ENCODE measurements around the gene GADL1.

Gene GADL1

DNA sequence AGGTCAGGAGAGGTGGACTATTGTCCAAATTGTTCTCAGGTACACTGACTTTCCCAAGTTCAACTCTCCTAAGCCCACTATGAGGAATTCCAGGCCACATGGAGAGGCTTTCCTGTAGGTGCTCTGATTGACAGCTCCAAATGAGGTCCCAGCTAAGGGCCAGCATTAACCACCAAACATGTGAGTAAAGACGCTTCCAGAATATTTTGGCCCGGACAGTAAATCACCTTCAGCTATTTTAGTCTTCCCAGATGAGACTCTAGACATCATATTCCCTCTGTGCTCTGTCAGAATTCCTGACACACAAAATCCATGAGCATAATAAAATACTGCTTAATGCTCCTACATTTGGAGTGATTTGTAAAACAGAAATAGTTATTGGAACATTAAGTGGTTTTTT is 152.6 kb downstream of the GADL1 start:
- Histone ChIP-seq H3K36me3 (ENCODE audit: control insufficient read depth in 2 of 2, insufficient read depth in 1 of 2, low read length in 2 of 2) (no peaks in the 10 kb centered on the region), H3K9me3 (ENCODE audit: control insufficient read depth, insufficient read depth, low read depth, low read length) (no peaks in the 10 kb centered on the region), H3K27ac (ENCODE audit: extremely low read depth, low read depth, low read length) (no peak overlapping the region), H3K4me1 (ENCODE audit: control insufficient read depth, insufficient read depth, low read length) (no peaks in the 10 kb centered on the region), H3K4me3 (ENCODE audit: low read depth, low read length) (no peak overlapping the region)
- ChIA-PET CTCF (interaction anchor here (0.6 kb wide), 1 partner anchor 305 kb away, joined by 4 read pairs; no protein-coding TSS in a partner anchor), POLR2A (no interaction called here)
- TF ChIP-seq ZNF830 (tag by site-specific recombination; IDR thresholded peaks at IDR 0.05; ENCODE audit: low read depth) (no peak), ZSCAN23 (tag by site-specific recombination; IDR thresholded peaks at IDR 0.05) (no peak), ZNF664 (tag by site-specific recombination; IDR thresholded peaks at IDR 0.05) (no peak), KLF10 (tag by site-specific recombination; IDR thresholded peaks at IDR 0.05) (no peak), ZNF530 (tag by site-specific recombination; IDR thresholded peaks at IDR 0.05; ENCODE audit: low read depth) (no peak), SCRT2 (tag by site-specific recombination; IDR thresholded peaks at IDR 0.05) (no peak), GFI1B (tag by site-specific recombination; IDR thresholded peaks at IDR 0.05) (no peak), AEBP2 (tag by site-specific recombination; IDR thresholded peaks at IDR 0.05; ENCODE audit: borderline replicate concordance) (no peak), BCL11B (tag by site-specific recombination; IDR thresholded peaks at IDR 0.05; ENCODE audit: low read depth) (no peak), SALL2 (tag by site-specific recombination; IDR thresholded peaks at IDR 0.05; ENCODE audit: borderline replicate concordance) (no peak), ZNF843 (tag by site-specific recombination; IDR thresholded peaks at IDR 0.05) (no peak), GLI2 (tag by site-specific recombination; IDR thresholded peaks at IDR 0.05; ENCODE audit: borderline replicate concordance, low read depth) (no peak), PRDM1 (tag by site-specific recombination; IDR thresholded peaks at IDR 0.05) (no peak), ZNF654 (tag by site-specific recombination; IDR thresholded peaks at IDR 0.05; ENCODE audit: low read depth) (no peak)
- TF ChIP-seq, protein P1, sequence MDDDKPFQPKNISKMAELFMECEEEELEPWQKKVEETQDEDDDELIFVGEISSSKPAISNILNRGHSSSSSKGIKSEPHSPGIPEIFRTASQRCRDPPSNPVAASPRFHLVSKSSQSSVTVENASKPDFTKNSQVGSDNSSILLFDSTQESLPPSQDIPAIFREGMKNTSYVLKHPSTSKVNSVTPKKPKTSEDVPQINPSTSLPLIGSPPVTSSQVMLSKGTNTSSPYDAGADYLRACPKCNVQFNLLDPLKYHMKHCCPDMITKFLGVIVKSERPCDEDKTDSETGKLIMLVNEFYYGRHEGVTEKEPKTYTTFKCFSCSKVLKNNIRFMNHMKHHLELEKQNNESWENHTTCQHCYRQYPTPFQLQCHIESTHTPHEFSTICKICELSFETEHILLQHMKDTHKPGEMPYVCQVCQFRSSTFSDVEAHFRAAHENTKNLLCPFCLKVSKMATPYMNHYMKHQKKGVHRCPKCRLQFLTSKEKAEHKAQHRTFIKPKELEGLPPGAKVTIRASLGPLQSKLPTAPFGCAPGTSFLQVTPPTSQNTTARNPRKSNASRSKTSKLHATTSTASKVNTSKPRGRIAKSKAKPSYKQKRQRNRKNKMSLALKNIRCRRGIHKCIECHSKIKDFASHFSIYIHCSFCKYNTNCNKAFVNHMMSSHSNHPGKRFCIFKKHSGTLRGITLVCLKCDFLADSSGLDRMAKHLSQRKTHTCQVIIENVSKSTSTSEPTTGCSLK (tag by site-specific recombination; IDR thresholded peaks at IDR 0.05): no peak

DNA sequence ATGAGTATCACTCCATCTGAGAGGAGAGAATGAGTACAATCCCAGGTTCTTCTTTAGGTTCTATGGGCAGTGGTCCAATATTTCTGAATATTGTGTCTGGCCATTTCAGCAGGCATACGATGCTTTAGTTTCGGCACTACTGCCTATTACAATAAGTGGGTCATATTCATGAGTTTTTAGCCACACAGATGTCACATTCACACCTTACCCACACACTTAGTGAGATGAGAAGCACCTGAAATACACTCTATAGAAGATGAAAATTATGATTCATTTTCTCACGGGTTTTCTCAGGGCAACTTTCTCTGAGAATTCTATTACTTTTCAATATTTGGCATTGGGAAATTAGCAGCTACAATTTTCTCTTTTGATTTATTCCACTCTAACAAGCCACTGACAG is 155.9 kb downstream of the GADL1 start:
- Histone ChIP-seq H3K9me3 (ENCODE audit: control insufficient read depth, insufficient read depth, low read depth, low read length) (no peaks in the 10 kb centered on the region), H3K27ac (ENCODE audit: extremely low read depth, low read depth, low read length) (no peak overlapping the region), H3K36me3 (ENCODE audit: control insufficient read depth in 2 of 2, insufficient read depth in 1 of 2, low read length in 2 of 2) (no peaks in the 10 kb centered on the region), H3K4me3 (ENCODE audit: low read depth, low read length) (no peak overlapping the region), H3K4me1 (ENCODE audit: control insufficient read depth, insufficient read depth, low read length) (no peaks in the 10 kb centered on the region)
- TF ChIP-seq ZNF600 (tag by site-specific recombination; IDR thresholded peaks at IDR 0.05) (no peak), ZSCAN23 (tag by site-specific recombination; IDR thresholded peaks at IDR 0.05) (no peak), ZNF324 (tag by site-specific recombination; IDR thresholded peaks at IDR 0.05) (no peak), HOXA7 (CRISPR knock-in tag; IDR thresholded peaks at IDR 0.05; ENCODE audit: borderline replicate concordance) (no peak), ZNF114 (tag by site-specific recombination; IDR thresholded peaks at IDR 0.05) (no peak)
- TF ChIP-seq, protein P2, sequence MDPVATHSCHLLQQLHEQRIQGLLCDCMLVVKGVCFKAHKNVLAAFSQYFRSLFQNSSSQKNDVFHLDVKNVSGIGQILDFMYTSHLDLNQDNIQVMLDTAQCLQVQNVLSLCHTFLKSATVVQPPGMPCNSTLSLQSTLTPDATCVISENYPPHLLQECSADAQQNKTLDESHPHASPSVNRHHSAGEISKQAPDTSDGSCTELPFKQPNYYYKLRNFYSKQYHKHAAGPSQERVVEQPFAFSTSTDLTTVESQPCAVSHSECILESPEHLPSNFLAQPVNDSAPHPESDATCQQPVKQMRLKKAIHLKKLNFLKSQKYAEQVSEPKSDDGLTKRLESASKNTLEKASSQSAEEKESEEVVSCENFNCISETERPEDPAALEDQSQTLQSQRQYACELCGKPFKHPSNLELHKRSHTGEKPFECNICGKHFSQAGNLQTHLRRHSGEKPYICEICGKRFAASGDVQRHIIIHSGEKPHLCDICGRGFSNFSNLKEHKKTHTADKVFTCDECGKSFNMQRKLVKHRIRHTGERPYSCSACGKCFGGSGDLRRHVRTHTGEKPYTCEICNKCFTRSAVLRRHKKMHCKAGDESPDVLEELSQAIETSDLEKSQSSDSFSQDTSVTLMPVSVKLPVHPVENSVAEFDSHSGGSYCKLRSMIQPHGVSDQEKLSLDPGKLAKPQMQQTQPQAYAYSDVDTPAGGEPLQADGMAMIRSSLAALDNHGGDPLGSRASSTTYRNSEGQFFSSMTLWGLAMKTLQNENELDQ (tag by site-specific recombination; IDR thresholded peaks at IDR 0.05; ENCODE audit: low read depth): no peak
- CTCF ChIA-PET: no interaction called here
- POLR2A ChIA-PET: no interaction called here
